ENCODE measurements around the gene EN2.

Gene EN2

GRCh38 chr7:155509359-155509724, 51.4 kb downstream of the EN2 start:
- DNase-seq (ENCODE audit: low read depth): no peak

- no peak for DNase-seq (ENCODE audit: low read depth)
Observed at GRCh38 chr7:155509725-155510551, 52.0 kb downstream of the EN2 start.

DNA sequence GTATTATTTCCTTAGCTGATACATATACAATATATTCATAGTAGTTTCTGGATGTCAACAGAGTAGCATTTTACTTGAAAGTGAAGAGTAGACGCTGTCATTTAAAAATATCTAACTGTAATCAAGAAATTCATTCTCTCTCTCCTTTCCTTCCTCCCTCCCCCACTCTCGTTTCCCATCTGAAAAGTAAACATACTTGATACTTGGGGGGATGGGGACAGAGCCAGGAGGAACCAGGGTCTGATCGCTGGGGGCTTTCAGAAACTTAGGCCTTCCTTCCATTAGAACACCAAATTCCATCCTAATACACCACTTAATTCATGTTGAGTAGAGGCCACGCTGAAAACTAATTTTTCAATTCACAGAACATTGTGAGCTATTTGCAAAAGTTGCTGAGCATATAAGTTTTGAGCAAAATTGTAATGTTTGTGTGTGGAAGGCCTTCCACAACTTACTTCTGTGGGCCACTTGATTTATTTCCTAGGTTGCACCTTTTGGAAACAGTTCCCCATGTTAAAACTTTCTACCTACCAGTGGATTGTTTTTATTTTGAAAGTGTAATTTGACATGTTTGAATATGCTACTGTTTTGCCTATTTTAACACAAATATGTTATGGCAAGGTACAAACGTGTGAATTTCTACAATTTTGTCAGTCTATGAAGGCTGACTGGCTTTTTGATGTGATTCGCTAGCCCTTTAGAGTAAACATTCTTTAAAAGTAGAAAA, 53.2 kb downstream of the EN2 start:
- no peak for DNase-seq (ENCODE audit: low read depth)

GRCh38 chr7:155511702-155511996, 53.7 kb downstream of the EN2 start:
- no peak for DNase-seq (ENCODE audit: low read depth)

DNA sequence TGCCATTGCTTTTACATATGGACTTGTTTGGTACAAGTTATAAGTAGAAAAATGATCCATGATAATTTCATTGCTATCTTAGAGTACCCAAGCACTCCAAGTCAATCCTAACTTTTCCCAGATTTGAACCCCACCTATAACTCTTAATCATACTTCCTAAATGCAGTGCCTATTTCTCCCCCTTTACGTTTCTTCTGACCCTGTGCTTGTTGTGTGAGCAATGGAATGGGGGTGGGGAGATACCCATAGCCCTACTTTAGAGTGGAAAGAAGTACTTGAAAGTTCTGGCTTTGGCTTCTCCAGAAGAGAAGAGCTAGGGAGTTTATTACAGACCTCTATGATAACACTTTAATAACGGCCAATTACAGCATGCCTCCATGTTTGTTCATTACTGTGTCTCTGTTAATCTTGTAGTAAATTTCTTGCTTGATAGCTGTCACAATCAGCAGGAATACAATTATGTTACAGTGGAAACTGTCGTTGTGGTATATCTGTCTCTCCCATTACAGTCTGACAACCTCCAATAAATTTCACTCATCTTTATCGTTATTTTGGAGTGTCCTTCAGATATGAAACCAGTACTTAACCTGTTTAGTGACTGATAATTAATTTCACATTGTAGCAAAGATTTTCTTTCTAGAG, 54.4 kb downstream of the EN2 start:
- no peak for DNase-seq (ENCODE audit: low read depth)

DNA sequence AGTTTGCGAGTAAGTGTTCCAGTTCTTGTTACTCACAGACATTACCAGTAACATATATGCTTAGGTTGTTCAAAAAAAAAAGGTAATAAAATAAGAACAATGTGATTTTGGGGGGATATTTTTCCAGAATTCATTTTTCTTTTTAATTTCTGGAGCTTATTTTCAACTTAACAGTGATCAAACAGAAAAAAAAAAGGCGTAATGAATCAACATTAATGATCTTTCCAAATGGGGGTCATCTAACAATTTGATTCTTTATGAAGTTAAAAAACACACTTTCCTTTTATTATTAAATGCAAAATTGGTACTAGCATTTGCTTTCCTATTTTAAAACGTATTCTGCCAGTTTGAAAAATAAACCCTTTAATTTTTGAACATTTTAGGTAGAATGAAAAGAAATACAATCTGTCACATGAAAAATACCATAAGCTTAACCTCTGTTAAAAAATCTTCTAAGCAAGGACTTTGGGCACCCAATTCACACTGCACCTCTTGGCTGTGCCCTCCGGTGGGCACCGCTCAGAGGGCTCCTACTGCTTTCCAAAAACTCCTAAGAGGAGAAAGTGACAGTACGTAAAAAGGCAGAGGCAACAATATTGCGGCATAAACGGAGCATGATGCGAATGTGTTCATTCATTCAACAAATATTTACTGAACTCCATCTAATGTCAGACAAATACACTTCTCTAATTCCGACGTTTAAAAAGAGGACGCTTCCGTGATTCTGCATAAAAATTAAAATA, 55.8 kb downstream of the EN2 start:
- no peak for DNase-seq (ENCODE audit: low read depth)

- no peak for DNase-seq (ENCODE audit: low read depth)
Observed at GRCh38 chr7:155514296-155514695, 56.4 kb downstream of the EN2 start.
